Activated T-helper 1 cell treated with Interleukin-2 at 50 U/mL for 16 hours (primary cell): ENCODE data around the gene CTBP1.

Experiments used
- DNase-seq: peaks from one replicate; pipeline ENCODE4 v3.0.0-alpha.2; 2020; ENCODE audit warnings: low read depth

The CTBP1 gene

GRCh38 chr4:1196421-1197183, 52.3 kb downstream of the CTBP1 start:
- DNase-seq = no peak

DNA sequence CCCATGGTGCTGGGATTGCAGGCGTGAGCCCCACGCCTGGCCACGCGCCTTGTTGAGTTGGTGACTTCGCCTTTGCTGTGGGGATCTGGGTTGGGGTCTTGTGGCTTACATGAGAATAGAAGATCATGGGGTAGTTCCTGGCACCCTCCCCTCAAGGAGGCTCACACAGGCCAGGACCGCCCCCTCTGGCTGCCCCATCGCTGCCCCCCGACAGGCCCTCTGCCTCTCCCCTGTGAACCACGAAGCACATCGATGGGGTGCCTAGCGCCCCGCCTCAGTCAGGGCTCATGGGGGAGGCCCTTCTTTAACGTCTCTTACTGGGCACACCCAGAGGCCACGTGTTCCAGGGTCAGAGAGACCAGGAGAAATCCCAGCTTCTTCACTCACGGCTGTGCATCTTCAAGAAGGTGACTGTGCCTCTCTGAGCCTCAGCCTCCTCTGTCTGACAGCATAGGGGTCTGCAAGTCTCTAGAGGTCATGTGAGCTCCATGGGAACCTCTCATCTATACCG, 53.0 kb downstream of the CTBP1 start:
- DNase-seq = no peak

DNA sequence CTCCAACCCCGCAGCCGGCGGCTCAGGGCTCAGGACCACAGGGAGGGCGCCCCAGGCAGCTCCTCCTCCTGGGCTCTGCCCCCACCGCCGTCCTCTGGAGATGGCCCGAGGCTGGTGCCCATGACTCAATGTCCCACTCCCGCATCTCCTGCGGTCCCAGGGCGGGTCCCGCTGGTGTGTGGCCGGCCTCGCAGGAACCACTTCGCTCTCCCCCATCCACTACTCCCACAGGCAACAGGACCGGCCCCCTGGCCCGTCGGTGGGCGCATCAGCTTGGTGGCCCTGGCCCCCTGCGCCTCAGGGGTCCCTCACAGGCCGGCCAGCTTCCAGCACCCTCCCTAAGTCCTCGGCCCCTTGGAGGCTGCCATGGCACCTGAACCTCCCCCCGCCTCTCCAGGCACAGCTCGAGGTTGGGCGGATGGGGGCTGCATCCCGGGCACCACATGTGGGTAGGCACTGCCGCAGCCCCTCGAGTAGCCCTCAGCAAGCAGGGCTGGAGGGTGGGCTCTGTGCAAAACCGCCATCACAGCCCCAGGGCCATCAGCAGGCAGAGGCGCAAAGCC, 53.7 kb downstream of the CTBP1 start:
- no peak for DNase-seq

GRCh38 chr4:1194010-1194900, 54.7 kb downstream of the CTBP1 start:
- DNase-seq = no peak

- no peak for DNase-seq
Observed at GRCh38 chr4:1193206-1194009, 55.5 kb downstream of the CTBP1 start.

GRCh38 chr4:1192493-1193205, 56.3 kb downstream of the CTBP1 start:
- DNase-seq = no peak

- DNase-seq = no peak
Observed at GRCh38 chr4:1192091-1192492, 56.8 kb downstream of the CTBP1 start.

- no peak for DNase-seq
Observed at GRCh38 chr4:1191621-1192020, 57.3 kb downstream of the CTBP1 start.

GRCh38 chr4:1187182-1187581, 61.7 kb downstream of the CTBP1 start:
- DNase-seq = no peak

DNA sequence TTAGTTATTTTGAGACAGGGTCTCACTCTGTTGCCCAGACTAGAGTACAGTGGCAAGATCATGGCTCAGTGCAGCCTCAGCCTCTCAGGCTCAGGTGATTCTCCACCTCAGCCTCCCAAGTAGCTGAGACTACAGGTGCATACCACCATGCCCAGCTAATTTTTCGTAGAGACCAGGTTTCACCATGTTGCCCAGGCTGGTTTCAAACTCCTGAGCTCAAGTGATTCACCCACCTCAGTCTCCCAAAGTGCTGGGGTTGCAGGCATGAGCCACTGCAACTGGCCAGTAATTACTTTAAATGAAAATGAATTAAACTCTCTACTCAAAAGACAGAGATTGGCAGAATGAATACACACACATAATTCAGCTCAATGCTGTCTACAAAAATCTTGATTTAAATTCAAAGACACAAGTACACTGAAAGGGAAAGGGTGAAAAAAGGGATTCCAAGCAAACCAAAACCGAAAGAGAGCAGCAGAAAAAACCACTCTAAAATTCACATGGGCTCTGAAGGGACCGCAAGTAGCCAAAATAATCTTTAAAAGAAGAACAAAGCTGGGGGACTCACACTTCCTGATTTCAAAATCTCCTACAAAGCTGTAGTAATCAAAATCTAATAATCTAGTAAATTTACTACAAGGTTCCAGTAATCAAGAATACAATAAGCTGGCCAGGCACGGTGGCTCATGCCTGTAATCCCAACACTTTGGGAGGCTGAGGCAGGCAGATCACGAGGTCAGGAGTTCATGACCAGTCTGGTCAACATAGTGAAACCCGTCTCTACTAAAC, 64.8 kb downstream of the CTBP1 start:
- no peak for DNase-seq

GRCh38 chr4:1182313-1182712, 66.6 kb downstream of the CTBP1 start:
- DNase-seq = no peak

- DNase-seq = no peak
Observed at GRCh38 chr4:1180663-1181062, 68.3 kb downstream of the CTBP1 start.

DNA sequence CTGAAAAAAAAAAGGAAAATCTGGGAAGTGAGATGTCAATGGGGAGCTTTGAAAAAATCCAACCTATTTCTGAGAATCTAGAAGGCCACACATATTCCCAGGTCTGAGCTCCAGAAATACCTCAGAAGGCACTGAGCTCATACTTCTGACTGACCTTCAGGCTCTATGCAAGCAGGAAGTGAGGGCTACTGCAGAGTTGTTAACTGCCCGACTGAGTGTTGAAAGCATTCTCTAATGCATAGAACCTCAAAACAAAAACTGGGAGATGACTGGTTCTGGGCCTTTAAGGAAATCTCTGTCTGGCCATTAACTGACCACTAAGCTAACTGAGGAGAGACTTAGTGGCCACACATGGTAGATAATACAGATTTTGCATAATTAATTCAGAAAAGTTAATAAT, 69.0 kb downstream of the CTBP1 start:
- no peak for DNase-seq

DNA sequence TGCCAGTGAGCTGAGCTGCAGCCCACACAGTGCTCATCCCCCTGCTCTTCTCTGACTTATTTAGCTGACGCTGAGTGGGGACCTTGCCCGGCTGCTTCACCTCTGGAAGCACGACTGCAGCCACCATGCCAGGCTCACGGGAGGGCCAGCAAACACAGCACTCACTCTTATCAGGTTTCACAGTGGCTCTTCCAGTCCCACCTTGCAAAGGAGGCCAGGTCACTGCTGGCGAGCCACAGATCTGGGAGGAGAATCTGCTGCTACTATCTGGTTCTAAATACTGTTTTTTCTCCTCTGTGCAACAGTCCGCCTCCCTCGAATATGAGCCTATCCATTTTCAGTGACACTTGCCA, 69.9 kb downstream of the CTBP1 start:
- no peak for DNase-seq

GRCh38 chr4:1178300-1179088, 70.4 kb downstream of the CTBP1 start:
- no peak for DNase-seq

DNA sequence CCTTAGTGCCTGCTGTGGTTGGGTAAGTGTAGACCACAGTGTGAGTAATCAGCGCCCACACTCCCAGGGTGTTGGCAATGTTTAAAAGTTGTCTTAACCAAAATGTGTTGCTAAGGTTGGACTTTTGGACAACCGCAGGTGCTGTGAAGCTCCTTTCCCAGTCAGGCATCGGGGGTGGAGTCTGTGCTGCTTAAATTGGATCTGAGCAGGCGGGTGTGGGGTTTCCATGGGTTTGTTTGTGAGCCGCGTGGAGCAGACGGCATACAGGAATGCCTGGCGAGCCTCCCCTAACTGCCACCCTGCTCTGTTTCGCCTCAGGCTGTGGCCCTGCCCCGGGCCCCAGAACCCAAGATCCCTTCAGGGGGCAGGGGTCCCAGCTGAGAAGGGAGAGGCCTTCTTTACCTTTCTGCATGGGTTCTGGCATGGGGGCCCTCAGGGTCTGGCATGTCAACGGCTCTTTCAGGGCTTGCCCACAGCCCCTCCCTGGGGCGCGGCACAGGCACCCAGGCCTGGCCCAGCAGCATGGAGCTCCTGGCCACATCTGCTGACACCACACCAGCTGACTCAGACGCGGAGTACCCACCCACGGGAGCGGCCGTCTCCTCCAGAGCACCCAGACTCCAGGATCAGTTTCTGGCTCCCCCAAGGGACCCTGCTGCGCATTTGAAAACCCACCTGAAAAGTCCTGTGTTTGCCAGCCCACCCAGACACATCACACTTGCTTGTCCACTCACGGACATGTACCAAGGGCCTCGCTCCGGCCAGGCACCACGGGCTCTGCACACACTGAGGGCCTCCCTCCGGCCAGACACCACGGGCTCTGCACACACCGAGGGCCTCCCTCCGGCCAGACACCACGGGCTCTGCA, 71.4 kb downstream of the CTBP1 start:
- no peak for DNase-seq

- no peak for DNase-seq
Observed at GRCh38 chr4:1176398-1177273, 72.3 kb downstream of the CTBP1 start.
